PFSK-1 (cell line): ENCODE results near the gene NUDT19.

Source experiments
- FOXP2 ChIP-seq: optimal IDR thresholded peaks from 2 replicates; pipeline ENCODE3; 2011; ENCODE audit warnings: borderline replicate concordance, control low read depth, inconsistent platforms; ENCODE audit not compliant: insufficient read depth; ENCODE audit errors: extremely low read length, extremely low read depth
- POLR2AphosphoS5 ChIP-seq: IDR thresholded peaks from 2 replicates; pipeline ENCODE4 v1.6.1; 2012; ENCODE audit warnings: low read depth, mild to moderate bottlenecking, control low read depth, low read length, moderate library complexity
- REST ChIP-seq, 2 experiments: IDR thresholded peaks; 2 replicates each; pipeline versions ENCODE4 v1.6.1 to v1.8.0; 2011 to 2012; ENCODE audit warnings: low read depth in 2 of 2, low read length in 2 of 2, control low read depth in 1 of 2, inconsistent platforms in 1 of 2, mild to moderate bottlenecking in 1 of 2, moderate library complexity in 1 of 2; ENCODE audit not compliant: insufficient read depth in 1 of 2
- SIN3A ChIP-seq: IDR thresholded peaks from 2 replicates; pipeline ENCODE4 v1.6.1; 2012; ENCODE audit warnings: mild to moderate bottlenecking, low read length, moderate library complexity, borderline replicate concordance; ENCODE audit not compliant: insufficient read depth
- TAF1 ChIP-seq: IDR thresholded peaks from 2 replicates; pipeline ENCODE4 v1.6.1; 2012; ENCODE audit warnings: low read length, control low read depth, borderline replicate concordance; ENCODE audit not compliant: insufficient read depth

- TF ChIP-seq POLR2AphosphoS5 (no peak), TAF1 (no peak), REST (IDR thresholded peaks at IDR 0.05; ENCODE audit: insufficient read depth in 1 of 2, low read depth in 2 of 2, low read length in 2 of 2) (no peak), SIN3A (no peak), FOXP2 (no peak)
These were observed at the start of gene NUDT19 for GRCh38 chr19:32691291-32691951.
